Hepatocyte (in vitro differentiated cells): Measurements from ENCODE around the gene SCN2B. TPM values are rescaled to one million over a fixed set of nuclear protein-coding genes. Genes with fewer than 3 reads are reported as not detected.
A peak's percentile ranks its signal among the peaks of the same experiment; 100 is the strongest.

Experiments used
- DNase-seq: peaks from one replicate; pipeline ENCODE4 v3.0.0-alpha.2; 2016; ENCODE audit warnings: low spot score
- H2AFZ ChIP-seq: fragments of 200-600 bp; sonication (generic); 2 replicates; pipeline ENCODE4 v1.6.0; 2016; ENCODE audit warnings: antibody characterized with exemption, mild to moderate bottlenecking
- H3K27ac ChIP-seq: fragments of 200-600 bp; sonication (generic); 2 replicates; pipeline ENCODE4 v1.5.1; 2016; ENCODE audit warnings: mild to moderate bottlenecking
- H3K27me3 ChIP-seq: fragments of 200-600 bp; sonication (generic); 2 replicates; pipeline ENCODE4 v1.6.1; 2016
- H3K36me3 ChIP-seq: fragments of 200-600 bp; sonication (generic); replicated peaks from 2 replicates; pipeline ENCODE4 v1.5.1; 2016; ENCODE audit warnings: low read depth; ENCODE audit not compliant: insufficient read depth
- H3K4me1 ChIP-seq: fragments of 200-600 bp; sonication (generic); 2 replicates; pipeline ENCODE4 v1.5.1; 2016; ENCODE audit warnings: mild to moderate bottlenecking, moderate library complexity; ENCODE audit not compliant: insufficient read depth
- H3K4me2 ChIP-seq: fragments of 200-600 bp; sonication (generic); 2 replicates; pipeline ENCODE4 v1.6.0; 2016
- H3K4me3 ChIP-seq: fragments of 200-600 bp; sonication (generic); 2 replicates; pipeline ENCODE4 v1.5.1; 2016; ENCODE audit warnings: mild to moderate bottlenecking
- H3K79me2 ChIP-seq: fragments of 200-600 bp; sonication (generic); 2 replicates; pipeline ENCODE4 v1.6.0; 2017; ENCODE audit warnings: mild to moderate bottlenecking
- H3K9me2 ChIP-seq: fragments of 200-600 bp; sonication (generic); replicated peaks from 2 replicates; pipeline ENCODE4 v1.6.0; 2017; ENCODE audit warnings: mild to moderate bottlenecking; ENCODE audit not compliant: insufficient read depth
- H3K9me3 ChIP-seq: fragments of 200-600 bp; sonication (generic); 2 replicates; pipeline ENCODE4 v1.5.1; 2016; ENCODE audit warnings: low read depth, mild to moderate bottlenecking
- H4K20me1 ChIP-seq: fragments of 200-600 bp; sonication (generic); 2 replicates; pipeline ENCODE4 v1.6.0; 2016; ENCODE audit warnings: mild to moderate bottlenecking; ENCODE audit not compliant: insufficient read depth, poor library complexity, severe bottlenecking
- EZH2 ChIP-seq: fragments of 200-600 bp; sonication (generic); IDR thresholded peaks from 2 replicates; pipeline ENCODE4 v1.6.1; 2016; ENCODE audit warnings: antibody characterized with exemption, mild to moderate bottlenecking, borderline replicate concordance
- EZH2phosphoT487 ChIP-seq: fragments of 200-600 bp; sonication (generic); IDR thresholded peaks from one replicate; pipeline ENCODE4 v1.6.1; 2018; ENCODE audit warnings: antibody characterized with exemption, mild to moderate bottlenecking, low read depth, moderate library complexity; ENCODE audit not compliant: unreplicated experiment, severe bottlenecking
- WGBS: methylation state at CpG from one replicate; pipeline ENCODE4 v1.1.6; 2016; ENCODE audit warnings: low lambda C conversion rate; ENCODE audit errors: missing lambda C conversion rate; 5-methylcytosine and 5-hydroxymethylcytosine counted together
- polyA plus RNA-seq: library from polyadenylated mRNA; unstranded; fragments of >200 nt; fragmentation: Nextera tagmentation; extraction: Ambion mirVana; gene quantifications from 2 replicates; pipeline ENCODE4 v1.2.1, GENCODE V29; 2016
- total RNA-seq: library from RNA; depleted of rRNA; stranded (reverse); fragments of >200 nt; gene quantifications from 2 replicates; pipeline ENCODE4 v1.2.3, GENCODE V29; 2014
- TF ChIP-seq, protein P1 (sequence below): fragments of 200-600 bp; sonication (generic); IDR thresholded peaks from 2 replicates; pipeline ENCODE4 v1.5.1; 2016; ENCODE audit warnings: antibody characterized with exemption, mild to moderate bottlenecking; ENCODE audit not compliant: poor library complexity

The SCN2B gene
- total and polyA plus RNA-seq, 2 experiments from 2014 or later, result 1.1 to 1.2 TPM

DNA sequence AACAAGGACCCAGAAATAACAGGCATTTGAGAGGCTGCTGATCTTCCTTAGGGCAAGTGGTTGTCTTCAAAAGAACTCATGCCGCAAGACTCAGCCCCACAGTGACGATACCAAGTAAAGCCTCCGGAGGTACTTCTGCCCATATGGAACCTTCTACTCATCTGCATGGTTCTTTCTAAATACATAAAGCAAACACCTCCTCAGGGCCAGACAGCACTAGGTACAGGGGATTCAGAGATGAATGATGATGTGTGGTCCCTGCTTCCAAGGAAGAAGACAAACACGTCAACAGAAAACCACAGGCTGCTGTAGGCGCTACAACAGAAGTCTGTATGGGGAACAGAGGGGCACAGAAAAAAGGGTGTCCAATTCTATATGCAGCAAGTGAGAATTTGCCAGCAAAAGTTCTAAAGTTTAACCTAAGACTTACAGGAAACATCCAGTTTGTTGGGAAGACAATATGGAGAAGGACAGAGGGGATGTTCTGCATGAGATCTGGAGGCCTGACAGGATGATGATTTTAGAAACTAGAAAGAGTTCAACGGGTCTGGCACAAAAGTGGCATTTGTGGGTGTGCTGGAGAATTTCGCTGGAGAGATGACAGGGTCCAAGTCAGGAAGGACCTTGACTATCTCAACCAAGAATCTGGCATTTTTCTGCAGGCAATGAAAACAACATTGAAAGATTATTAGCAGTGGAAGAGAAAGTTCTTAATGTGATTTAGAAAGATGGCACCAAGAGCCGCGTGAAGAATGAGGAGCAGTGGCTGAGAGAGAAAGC, 24.7 kb upstream of the SCN2B start:
- H3K27ac ChIP-seq, result peak overlapping the region; percentile 98
- peaks cover 28% of the 10 kb centered on the region for H3K4me1 ChIP-seq
- H3K79me2 ChIP-seq, result no peaks in the 10 kb centered on the region
- 92% methylated on average over 9 of the region's 9 CpGs for WGBS
- H3K4me3 ChIP-seq, result no peak overlapping the region
- no peaks in the 10 kb centered on the region for H3K36me3 ChIP-seq
- no peak for DNase-seq
- no peak overlapping the region for H2AFZ ChIP-seq
- H3K4me2 ChIP-seq, result no peak overlapping the region
- H3K9me2 ChIP-seq, result no peaks in the 10 kb centered on the region
- H3K27me3 ChIP-seq, result no peaks in the 10 kb centered on the region
- H4K20me1 ChIP-seq, result no peaks in the 10 kb centered on the region
- no peaks in the 10 kb centered on the region for H3K9me3 ChIP-seq
- TF ChIP-seq, protein P1, sequence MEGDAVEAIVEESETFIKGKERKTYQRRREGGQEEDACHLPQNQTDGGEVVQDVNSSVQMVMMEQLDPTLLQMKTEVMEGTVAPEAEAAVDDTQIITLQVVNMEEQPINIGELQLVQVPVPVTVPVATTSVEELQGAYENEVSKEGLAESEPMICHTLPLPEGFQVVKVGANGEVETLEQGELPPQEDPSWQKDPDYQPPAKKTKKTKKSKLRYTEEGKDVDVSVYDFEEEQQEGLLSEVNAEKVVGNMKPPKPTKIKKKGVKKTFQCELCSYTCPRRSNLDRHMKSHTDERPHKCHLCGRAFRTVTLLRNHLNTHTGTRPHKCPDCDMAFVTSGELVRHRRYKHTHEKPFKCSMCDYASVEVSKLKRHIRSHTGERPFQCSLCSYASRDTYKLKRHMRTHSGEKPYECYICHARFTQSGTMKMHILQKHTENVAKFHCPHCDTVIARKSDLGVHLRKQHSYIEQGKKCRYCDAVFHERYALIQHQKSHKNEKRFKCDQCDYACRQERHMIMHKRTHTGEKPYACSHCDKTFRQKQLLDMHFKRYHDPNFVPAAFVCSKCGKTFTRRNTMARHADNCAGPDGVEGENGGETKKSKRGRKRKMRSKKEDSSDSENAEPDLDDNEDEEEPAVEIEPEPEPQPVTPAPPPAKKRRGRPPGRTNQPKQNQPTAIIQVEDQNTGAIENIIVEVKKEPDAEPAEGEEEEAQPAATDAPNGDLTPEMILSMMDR, result no peak
- TF ChIP-seq EZH2, result no peak
- no peak for TF ChIP-seq EZH2phosphoT487

DNA sequence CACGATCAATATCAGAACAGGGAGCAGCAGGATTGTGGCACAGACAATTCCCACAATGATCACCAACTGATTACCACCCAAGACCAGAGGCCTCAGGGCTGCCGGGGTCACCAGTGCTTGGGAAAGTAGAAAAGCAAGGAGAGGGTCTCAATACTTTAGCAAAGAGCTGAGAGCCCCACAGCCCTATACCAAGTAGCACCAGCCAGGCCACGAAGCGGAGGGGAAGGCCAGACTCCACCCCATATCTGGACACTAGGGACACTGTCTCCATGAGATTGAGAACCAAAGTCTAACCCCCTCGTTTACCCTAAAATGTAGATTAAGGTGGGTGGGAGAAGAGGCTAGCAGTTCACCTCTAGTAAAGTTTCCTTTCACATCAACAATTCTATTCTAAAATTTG, 24.1 kb upstream of the SCN2B start:
- Histone ChIP-seq H4K20me1 (no peaks in the 10 kb centered on the region), H3K27ac (no peak overlapping the region), H3K4me3 (no peak overlapping the region), H2AFZ (no peak overlapping the region), H3K4me2 (no peak overlapping the region), H3K79me2 (no peaks in the 10 kb centered on the region), H3K9me3 (no peaks in the 10 kb centered on the region), H3K4me1 (peaks cover 33% of the 10 kb centered on the region), H3K9me2 (no peaks in the 10 kb centered on the region), H3K27me3 (no peaks in the 10 kb centered on the region), H3K36me3 (no peaks in the 10 kb centered on the region)
- 91% methylated on average over 5 of the region's 5 CpGs for WGBS
- no peak for DNase-seq
- TF ChIP-seq, protein P1, result no peak
- TF ChIP-seq EZH2phosphoT487, result no peak
- TF ChIP-seq EZH2, result no peak

DNA sequence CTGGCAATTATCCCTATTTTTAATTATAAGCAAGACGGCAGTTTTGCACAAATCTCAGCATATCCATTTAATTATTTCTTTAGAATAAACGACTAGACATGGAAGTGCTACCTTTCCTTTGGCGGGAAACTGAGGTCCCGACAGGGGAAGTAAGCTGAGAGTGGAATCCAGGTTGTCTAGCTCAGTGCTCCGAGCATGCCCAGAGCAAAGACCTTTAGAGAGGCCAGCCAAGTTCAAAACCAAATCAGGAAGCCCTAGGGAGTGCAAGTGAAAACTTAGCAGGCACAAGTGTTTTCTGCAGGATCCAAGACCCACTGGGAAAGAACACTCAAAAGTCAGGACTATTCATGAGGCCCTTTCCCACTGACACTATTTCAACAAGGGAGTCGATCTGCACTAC, 22.7 kb upstream of the SCN2B start:
- Histone ChIP-seq H3K36me3 (no peaks in the 10 kb centered on the region), H3K9me3 (no peaks in the 10 kb centered on the region), H3K4me2 (no peak overlapping the region), H3K27ac (peak overlapping the region; percentile 70), H3K27me3 (no peaks in the 10 kb centered on the region), H3K4me3 (no peak overlapping the region), H2AFZ (peak overlapping the region; percentile 45), H3K9me2 (no peaks in the 10 kb centered on the region), H3K79me2 (no peaks in the 10 kb centered on the region), H4K20me1 (no peaks in the 10 kb centered on the region), H3K4me1 (peaks cover 44% of the 10 kb centered on the region)
- DNase-seq, result no peak
- TF ChIP-seq, protein P1, result no peak
- no peak for TF ChIP-seq EZH2
- TF ChIP-seq EZH2phosphoT487, result no peak
- 78% methylated on average over 6 of the region's 6 CpGs for WGBS
